Muscle of arm (tissue), 12 donors: ENCODE data around the gene UBALD2. TPM values are rescaled to one million over a fixed set of nuclear protein-coding genes. Genes with fewer than 3 reads are reported as not detected.
"Not testable (repeated sequence)": the region's sequence is repeated elsewhere in the genome, so short reads cannot be mapped to it uniquely, and the experiment has no call there.

ENCODE experiments used
- DNase-seq: peaks from one replicate; pipeline ENCODE4 v3.0.0-alpha.2; 2013
- polyA plus RNA-seq, 12 donors: library from polyadenylated mRNA; unstranded; fragments of 120-200 nt; gene quantifications; one replicate each; pipeline ENCODE4 v1.2.1, GENCODE V29; 2013; ENCODE audit not compliant: insufficient read length in 12 of 12

UBALD2 gene
- polyA plus RNA-seq, 12 donors = 10.1 to 93.7 (median 18.1) TPM; not detected in 1

- DNase-seq = no peak
Measured at GRCh38 chr17:76262732-76263344, 2.3 kb upstream of the UBALD2 start.

GRCh38 chr17:76263896-76264295, 1.3 kb upstream of the UBALD2 start:
- no peak for DNase-seq

- no peak for DNase-seq
Measured at GRCh38 chr17:76264425-76264754, 758 bp upstream of the UBALD2 start.

- peak; percentile 46 for DNase-seq
Measured at GRCh38 chr17:76265624-76266243, 586 bp downstream of the UBALD2 start.

GRCh38 chr17:76266244-76266938, 1.2 kb downstream of the UBALD2 start:
- DNase-seq = no peak

- DNase-seq = no peak
Measured at GRCh38 chr17:76267051-76267576, 2.0 kb downstream of the UBALD2 start.

- DNase-seq = not testable (repeated sequence)
Measured at GRCh38 chr17:76267581-76268001, 2.4 kb downstream of the UBALD2 start.

- peak; percentile 40 for DNase-seq
Measured at GRCh38 chr17:76268015-76268749, 3.0 kb downstream of the UBALD2 start.

- DNase-seq = no peak
Measured at GRCh38 chr17:76268991-76269981, 4.1 kb downstream of the UBALD2 start.

- DNase-seq = no peak
Measured at GRCh38 chr17:76270127-76270592, 5.0 kb downstream of the UBALD2 start.

- DNase-seq = no peak
Measured at GRCh38 chr17:76270770-76271668, 5.9 kb downstream of the UBALD2 start.

- DNase-seq = no peak
Measured at GRCh38 chr17:76271669-76272540, 6.8 kb downstream of the UBALD2 start.

- no peak for DNase-seq
Measured at GRCh38 chr17:76272541-76273444, 7.6 kb downstream of the UBALD2 start.

- DNase-seq = no peak
Measured at GRCh38 chr17:76273445-76274111, 8.4 kb downstream of the UBALD2 start.

- no peak for DNase-seq
Measured at GRCh38 chr17:76274112-76274956, 9.2 kb downstream of the UBALD2 start.
